Pons (tissue), 1 donor: ENCODE measurements around the gene EPHA3.
A peak's percentile ranks its signal among the peaks of the same experiment; 100 is the strongest.

ENCODE experiments used
- DNase-seq: peaks from one replicate; pipeline ENCODE4 v3.0.0-alpha.2; 2016; ENCODE audit warnings: low spot score

The EPHA3 gene

GRCh38 chr3:89449086-89449485, 341.7 kb downstream of the EPHA3 start:
- no peak for DNase-seq

- DNase-seq = no peak
Observed at GRCh38 chr3:89452066-89452465, 344.6 kb downstream of the EPHA3 start.

GRCh38 chr3:89455240-89455639, 347.8 kb downstream of the EPHA3 start:
- no peak for DNase-seq

GRCh38 chr3:89467898-89468363, 360.5 kb downstream of the EPHA3 start:
- DNase-seq = peak; percentile 15

GRCh38 chr3:89472101-89472500, 364.7 kb downstream of the EPHA3 start:
- DNase-seq = no peak

GRCh38 chr3:89474333-89475130, 367.1 kb downstream of the EPHA3 start:
- no peak for DNase-seq

- no peak for DNase-seq
Observed at GRCh38 chr3:89488800-89489580, 381.6 kb downstream of the EPHA3 start.

- DNase-seq = no peak
Observed at GRCh38 chr3:89490129-89490528, 382.7 kb downstream of the EPHA3 start.

GRCh38 chr3:89494734-89495133, 387.3 kb downstream of the EPHA3 start:
- no peak for DNase-seq

GRCh38 chr3:89503891-89504391, 396.5 kb downstream of the EPHA3 start:
- no peak for DNase-seq

- no peak for DNase-seq
Observed at GRCh38 chr3:89504432-89504831, 397.0 kb downstream of the EPHA3 start.

GRCh38 chr3:89506462-89507103, 399.2 kb downstream of the EPHA3 start:
- no peak for DNase-seq

- DNase-seq = no peak
Observed at GRCh38 chr3:89521328-89521727, 413.9 kb downstream of the EPHA3 start.

GRCh38 chr3:89522155-89522554, 414.7 kb downstream of the EPHA3 start:
- no peak for DNase-seq

- DNase-seq = no peak
Observed at GRCh38 chr3:89525609-89526008, 418.2 kb downstream of the EPHA3 start.

- no peak for DNase-seq
Observed at GRCh38 chr3:89527736-89528305, 420.4 kb downstream of the EPHA3 start.
